Panc1 (cell line): ENCODE data around the gene FBXO7.

ENCODE experiments used
- CTCF ChIP-seq: fragments of 450-650 bp; IDR thresholded peaks from 2 replicates; pipeline ENCODE4 v1.5.1; 2017; ENCODE audit warnings: mild to moderate bottlenecking
- POLR2AphosphoS5 ChIP-seq: IDR thresholded peaks from 2 replicates; pipeline ENCODE4 v1.6.1; 2012; ENCODE audit warnings: mild to moderate bottlenecking, low read depth, low read length, moderate library complexity

- TF ChIP-seq CTCF (no peak), POLR2AphosphoS5 (no peak)
Measured at GRCh38 chr22:32542677-32543357, 68.2 kb downstream of the FBXO7 start.
